ENCODE measurements around the gene CWC15.

Gene CWC15

DNA sequence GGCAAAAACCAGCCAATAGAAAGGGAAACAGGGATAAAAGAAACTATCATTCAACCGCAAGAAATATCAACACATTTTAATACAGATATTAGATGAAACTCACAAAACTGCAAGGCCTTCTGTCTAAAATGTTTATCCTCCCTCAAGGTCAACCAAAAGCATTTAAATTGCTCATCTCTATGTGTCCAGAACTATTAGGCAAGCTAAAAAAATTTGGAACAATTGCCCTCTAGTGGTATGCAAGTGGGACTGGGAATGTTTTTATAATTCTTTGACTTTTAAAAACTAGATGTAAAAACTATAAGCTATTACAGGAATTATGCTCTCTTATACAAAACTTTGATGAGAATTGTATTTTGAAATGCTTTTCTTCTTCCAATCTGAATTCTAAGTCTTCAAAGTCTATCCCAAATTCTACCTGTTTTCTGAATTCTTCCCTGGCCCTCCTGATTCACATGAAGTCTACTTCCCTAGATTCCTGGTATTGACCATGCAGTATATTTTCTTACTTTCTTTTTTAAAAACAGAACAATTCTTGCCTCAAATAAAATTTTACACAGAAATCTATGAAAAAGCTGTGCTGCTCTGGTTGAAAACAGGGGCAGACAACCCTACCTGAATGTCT lies 4.9 kb downstream of the CWC15 start:
- TF ChIP-seq ZNF274 (IDR thresholded peaks at IDR 0.05; ENCODE audit: low read depth, low read length), result no peak
- no peak overlapping the region for H3K4me3 ChIP-seq (ENCODE audit: low read length)

GRCh38 chr11:94964934-94965333 lies 8.4 kb downstream of the CWC15 start:
- H3K4me3 ChIP-seq (ENCODE audit: low read length), result no peak overlapping the region
- no peak for TF ChIP-seq ZNF274 (IDR thresholded peaks at IDR 0.05; ENCODE audit: low read depth, low read length)

DNA sequence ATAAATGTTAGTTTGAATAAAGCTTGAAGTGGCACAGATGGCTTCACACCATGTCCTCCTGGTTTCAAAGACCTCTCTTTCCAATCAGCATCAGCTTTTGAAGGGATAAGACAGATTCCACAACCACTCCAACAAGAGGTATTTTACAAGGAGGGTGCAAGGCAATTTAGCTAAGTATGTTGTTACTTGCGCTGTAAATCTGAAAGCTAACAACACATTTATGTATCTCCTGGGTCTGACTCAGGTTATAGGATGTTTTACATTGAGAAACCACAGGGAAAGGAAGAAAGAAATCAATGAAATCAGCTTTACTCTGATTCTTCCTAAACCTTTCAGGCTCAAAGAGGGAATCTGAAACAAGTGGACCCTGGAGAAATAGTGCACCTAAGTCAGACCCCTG lies 12.1 kb downstream of the CWC15 start:
- H3K4me3 ChIP-seq (ENCODE audit: low read length), result no peak overlapping the region
- TF ChIP-seq ZNF274 (IDR thresholded peaks at IDR 0.05; ENCODE audit: low read depth, low read length), result no peak

DNA sequence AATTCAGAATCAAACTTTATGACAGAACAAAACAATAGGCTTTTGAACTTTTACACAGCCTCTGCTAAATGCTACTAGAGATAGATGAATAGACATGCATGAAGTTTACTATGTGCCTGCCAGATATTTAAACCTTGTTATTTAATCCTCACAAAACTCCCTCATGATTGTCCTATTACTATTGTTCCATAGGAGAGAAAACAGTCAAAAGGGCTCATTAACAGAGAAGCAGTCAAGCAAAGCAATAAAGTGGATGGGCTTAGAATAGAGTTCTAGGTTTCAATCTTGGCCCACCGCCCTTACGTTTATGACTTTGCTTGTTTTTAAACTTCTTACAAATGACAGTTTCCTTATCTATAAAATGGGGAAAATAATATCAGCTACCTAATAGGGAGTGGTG lies 12.9 kb downstream of the CWC15 start:
- no peak for TF ChIP-seq ZNF274 (IDR thresholded peaks at IDR 0.05; ENCODE audit: low read depth, low read length)
- H3K4me3 ChIP-seq (ENCODE audit: low read length), result no peak overlapping the region

GRCh38 chr11:94959179-94959578 lies 14.2 kb downstream of the CWC15 start:
- TF ChIP-seq ZNF274 (IDR thresholded peaks at IDR 0.05; ENCODE audit: low read depth, low read length), result no peak
- H3K4me3 ChIP-seq (ENCODE audit: low read length), result no peak overlapping the region

- no peak for TF ChIP-seq ZNF274 (IDR thresholded peaks at IDR 0.05; ENCODE audit: low read depth, low read length)
- H3K4me3 ChIP-seq (ENCODE audit: low read length), result no peak overlapping the region
These were observed 15.1 kb downstream of the CWC15 start for GRCh38 chr11:94958121-94958696.

DNA sequence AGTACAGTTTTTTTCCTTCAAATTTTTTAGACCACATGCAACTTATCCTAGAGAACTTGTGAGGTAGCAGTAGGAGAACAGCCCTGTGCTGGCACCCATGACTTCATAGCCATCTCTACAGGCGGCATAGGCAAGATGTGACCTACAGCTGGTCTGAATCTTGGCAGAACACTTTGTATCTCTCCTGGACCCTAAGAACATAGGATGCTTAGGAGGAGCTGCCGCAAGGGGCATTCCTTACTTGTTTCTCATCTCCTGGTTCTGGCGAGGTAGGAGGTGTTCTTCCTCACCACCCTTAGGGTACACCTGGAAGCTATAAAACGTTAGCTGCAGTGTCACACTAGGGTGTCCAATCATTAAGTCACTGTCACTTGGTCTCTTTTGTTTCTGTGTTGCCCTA lies 16.4 kb downstream of the CWC15 start:
- no peak for TF ChIP-seq ZNF274 (IDR thresholded peaks at IDR 0.05; ENCODE audit: low read depth, low read length)
- H3K4me3 ChIP-seq (ENCODE audit: low read length), result no peak overlapping the region

GRCh38 chr11:94954753-94955152 lies 18.6 kb downstream of the CWC15 start:
- no peak for TF ChIP-seq ZNF274 (IDR thresholded peaks at IDR 0.05; ENCODE audit: low read depth, low read length)
- no peak overlapping the region for H3K4me3 ChIP-seq (ENCODE audit: low read length)

DNA sequence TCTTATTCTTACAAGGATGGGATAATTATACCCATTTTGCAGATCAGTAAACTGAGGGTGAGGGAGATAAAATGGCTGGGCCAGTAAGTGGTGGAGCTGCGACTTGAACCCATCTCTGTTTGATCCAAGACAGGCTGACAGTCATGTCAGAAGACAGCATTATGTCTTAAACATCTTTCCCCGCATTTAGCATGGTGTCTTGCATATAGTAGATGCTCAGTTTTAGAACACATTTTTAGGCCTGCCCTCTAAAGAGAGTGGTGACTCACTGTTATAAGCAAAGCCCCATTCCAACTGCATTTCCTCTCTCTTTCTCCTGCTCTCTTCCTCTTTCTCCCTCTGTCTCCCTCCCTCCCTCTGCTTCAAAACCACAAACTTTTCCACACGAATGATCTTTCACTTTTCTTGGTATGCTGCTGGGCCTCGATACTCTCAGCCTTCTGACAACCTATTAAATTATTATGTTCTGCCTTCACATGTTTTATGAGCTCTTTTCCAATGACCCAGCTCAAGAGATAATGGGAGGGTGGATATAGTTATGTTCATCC lies 25.2 kb downstream of the CWC15 start:
- no peak overlapping the region for H3K4me3 ChIP-seq (ENCODE audit: low read length)
- TF ChIP-seq ZNF274 (IDR thresholded peaks at IDR 0.05; ENCODE audit: low read depth, low read length), result no peak

GRCh38 chr11:94946812-94947211 lies 26.5 kb downstream of the CWC15 start:
- no peak overlapping the region for H3K4me3 ChIP-seq (ENCODE audit: low read length)
- no peak for TF ChIP-seq ZNF274 (IDR thresholded peaks at IDR 0.05; ENCODE audit: low read depth, low read length)

GRCh38 chr11:94941131-94941530 lies 32.2 kb downstream of the CWC15 start:
- TF ChIP-seq ZNF274 (IDR thresholded peaks at IDR 0.05; ENCODE audit: low read depth, low read length), result no peak
- no peak overlapping the region for H3K4me3 ChIP-seq (ENCODE audit: low read length)

- TF ChIP-seq ZNF274 (IDR thresholded peaks at IDR 0.05; ENCODE audit: low read depth, low read length), result no peak
These were observed 34.0 kb downstream of the CWC15 start for GRCh38 chr11:94939346-94939745.

DNA sequence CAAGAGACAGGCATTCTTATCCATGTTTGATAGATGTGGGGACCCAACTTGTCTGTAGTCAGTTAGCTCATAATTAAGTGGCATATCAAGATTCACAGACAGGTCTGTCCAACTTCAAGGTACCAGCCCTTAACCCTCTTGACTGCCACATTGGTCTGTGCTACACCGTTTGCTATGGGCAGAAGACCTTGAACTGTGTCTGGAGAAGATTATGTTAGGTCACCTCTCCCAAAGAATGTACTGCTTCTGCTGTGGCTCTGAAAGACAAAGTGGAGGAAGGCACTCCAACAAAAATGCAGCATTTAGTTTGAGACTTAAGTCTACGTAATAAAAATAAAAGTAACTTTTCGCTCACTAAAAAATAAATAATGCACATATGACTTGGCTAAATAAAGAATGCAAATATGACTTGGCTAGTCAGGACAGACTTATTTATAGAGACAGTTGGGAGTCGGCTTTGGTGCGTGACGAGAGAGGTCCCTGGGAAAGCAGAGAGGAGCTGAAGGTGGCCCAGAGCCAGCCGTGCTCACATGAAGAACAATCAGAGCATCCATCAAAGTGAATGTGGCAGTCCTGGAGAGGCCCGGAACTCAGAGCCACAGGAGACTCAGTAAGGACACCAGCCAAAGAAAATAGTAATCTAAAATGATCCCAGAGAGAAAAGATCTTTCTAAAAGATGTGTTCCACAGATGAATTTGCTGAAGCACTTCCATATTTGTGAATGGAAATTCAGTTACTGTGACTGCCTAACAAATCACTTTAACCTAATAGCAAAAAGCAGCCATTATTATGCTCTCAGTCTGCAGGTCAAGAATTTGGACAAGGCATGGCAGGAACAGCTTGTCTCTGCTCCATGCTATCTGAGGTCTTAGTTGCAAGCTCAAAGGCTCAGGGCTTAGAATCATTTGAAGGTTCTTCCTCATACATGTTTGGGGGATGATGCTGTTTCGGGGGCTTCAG lies 35.0 kb downstream of the CWC15 start:
- no peak overlapping the region for H3K4me3 ChIP-seq (ENCODE audit: low read length)
- TF ChIP-seq ZNF274 (IDR thresholded peaks at IDR 0.05; ENCODE audit: low read depth, low read length), result no peak

More at GRCh38 chr11:94939346-94939745, 34.0 kb downstream of the CWC15 start:
- H3K4me3 ChIP-seq (ENCODE audit: low read length), result no peak overlapping the region

DNA sequence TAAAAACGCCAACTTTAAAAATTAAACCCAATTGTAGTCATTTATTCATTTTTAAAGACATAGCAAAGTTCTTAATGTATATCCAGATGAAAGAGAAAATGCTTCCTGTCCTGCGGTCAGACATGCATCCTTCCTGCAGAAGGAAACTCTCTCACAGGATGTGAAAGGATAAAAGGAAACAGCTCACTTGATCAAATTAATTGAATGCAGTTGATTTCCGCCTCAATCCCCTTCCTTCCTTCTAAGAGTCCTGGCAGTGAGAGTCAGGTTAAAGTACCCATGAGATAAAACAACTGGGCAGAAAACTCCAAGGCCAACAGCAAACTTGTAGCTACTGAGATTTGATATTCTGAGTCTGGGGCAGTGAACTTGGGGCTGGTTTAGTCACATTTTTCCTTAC lies 38.5 kb downstream of the CWC15 start:
- H3K4me3 ChIP-seq (ENCODE audit: low read length), result no peak overlapping the region
- no peak for TF ChIP-seq ZNF274 (IDR thresholded peaks at IDR 0.05; ENCODE audit: low read depth, low read length)

All from GM08714 (cell line).